ENCODE measurements around the gene FMN1.

The FMN1 gene

DNA sequence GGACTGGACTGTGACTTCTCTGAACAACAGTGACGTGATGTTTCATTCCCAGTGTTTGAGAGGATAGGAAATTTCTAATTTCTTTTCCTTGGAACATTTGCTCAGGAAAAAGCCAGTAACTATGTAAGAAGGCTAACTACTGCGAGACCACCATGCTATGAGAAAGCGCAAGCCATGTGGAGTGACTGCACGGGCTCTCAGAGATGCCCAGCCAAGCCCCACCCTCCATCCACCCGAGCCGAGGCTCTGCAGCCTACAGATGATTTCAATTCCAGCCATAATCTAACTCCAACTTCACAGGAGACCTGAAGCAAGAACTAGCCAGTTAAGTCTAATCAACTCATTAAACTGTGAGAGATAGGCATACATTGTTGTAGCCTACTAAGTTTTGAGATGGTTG lies 352.4 kb downstream of the FMN1 start:
- Histone ChIP-seq H3K27ac (no peak overlapping the region), H3K79me2 (ENCODE audit: insufficient read depth, low read depth) (no peaks in the 10 kb centered on the region), H3K4me1 (ENCODE audit: low read depth, poor library complexity, severe bottlenecking) (peaks cover 6% of the 10 kb centered on the region), H3K9ac (no peak overlapping the region), H3K4me3 (IDR thresholded peaks at IDR 0.05; ENCODE audit: insufficient read depth, low read depth, low read length) (no peak overlapping the region), H2AFZ (ENCODE audit: low read depth) (no peak overlapping the region), H3K36me3 (ENCODE audit: insufficient read depth) (no peaks in the 10 kb centered on the region), H3K4me2 (no peak overlapping the region), H4K20me1 (ENCODE audit: insufficient read depth) (no peaks in the 10 kb centered on the region), H3K27me3 (ENCODE audit: insufficient read depth, low read depth) (no peaks in the 10 kb centered on the region)
- TF ChIP-seq, protein P1, sequence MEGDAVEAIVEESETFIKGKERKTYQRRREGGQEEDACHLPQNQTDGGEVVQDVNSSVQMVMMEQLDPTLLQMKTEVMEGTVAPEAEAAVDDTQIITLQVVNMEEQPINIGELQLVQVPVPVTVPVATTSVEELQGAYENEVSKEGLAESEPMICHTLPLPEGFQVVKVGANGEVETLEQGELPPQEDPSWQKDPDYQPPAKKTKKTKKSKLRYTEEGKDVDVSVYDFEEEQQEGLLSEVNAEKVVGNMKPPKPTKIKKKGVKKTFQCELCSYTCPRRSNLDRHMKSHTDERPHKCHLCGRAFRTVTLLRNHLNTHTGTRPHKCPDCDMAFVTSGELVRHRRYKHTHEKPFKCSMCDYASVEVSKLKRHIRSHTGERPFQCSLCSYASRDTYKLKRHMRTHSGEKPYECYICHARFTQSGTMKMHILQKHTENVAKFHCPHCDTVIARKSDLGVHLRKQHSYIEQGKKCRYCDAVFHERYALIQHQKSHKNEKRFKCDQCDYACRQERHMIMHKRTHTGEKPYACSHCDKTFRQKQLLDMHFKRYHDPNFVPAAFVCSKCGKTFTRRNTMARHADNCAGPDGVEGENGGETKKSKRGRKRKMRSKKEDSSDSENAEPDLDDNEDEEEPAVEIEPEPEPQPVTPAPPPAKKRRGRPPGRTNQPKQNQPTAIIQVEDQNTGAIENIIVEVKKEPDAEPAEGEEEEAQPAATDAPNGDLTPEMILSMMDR (conservative IDR thresholded peaks at IDR 0.05; ENCODE audit: low read depth, low read length), result no peak

DNA sequence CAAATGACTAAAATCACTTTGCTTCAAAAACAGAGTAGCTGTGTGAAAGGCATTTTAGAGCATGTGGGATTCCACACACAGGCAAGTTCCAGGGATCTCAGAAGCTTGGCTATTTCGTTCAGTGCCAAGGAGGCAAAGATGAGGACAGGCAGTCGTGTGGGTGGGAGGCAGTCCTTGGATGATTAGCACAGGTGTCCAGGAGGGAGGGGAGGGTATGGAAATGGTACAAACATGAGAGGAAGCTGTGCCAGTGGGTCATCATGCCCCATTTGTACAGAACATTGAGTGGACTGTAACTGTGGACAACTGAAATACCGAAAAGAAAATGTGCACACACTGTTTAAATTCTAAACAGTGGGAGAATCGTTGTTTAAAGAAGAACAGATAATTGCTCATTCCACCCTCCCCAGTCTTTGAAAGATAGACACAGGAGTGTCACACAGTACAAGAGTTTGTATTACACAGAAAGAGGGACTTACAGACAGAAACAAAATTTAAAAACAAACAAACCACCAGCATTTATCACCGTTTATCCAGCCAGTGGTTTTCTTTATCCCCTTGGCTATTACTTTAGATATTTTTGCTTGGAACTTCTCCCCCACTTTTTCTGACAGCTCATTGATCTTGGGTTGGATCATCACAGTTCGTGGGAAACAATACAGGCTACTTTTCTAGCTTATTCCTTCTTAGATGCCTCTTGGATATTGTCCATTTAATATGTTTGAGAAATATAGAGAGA lies 353.8 kb downstream of the FMN1 start:
- no peak overlapping the region for H3K9ac ChIP-seq
- H3K4me3 ChIP-seq (IDR thresholded peaks at IDR 0.05; ENCODE audit: insufficient read depth, low read depth, low read length), result no peak overlapping the region
- TF ChIP-seq, protein P1 (conservative IDR thresholded peaks at IDR 0.05; ENCODE audit: low read depth, low read length), result no peak
- H4K20me1 ChIP-seq (ENCODE audit: insufficient read depth), result no peaks in the 10 kb centered on the region
- H3K27me3 ChIP-seq (ENCODE audit: insufficient read depth, low read depth), result no peaks in the 10 kb centered on the region
- no peak overlapping the region for H3K4me2 ChIP-seq
- H3K36me3 ChIP-seq (ENCODE audit: insufficient read depth), result no peaks in the 10 kb centered on the region
- H3K27ac ChIP-seq, result no peak overlapping the region
- H3K4me1 ChIP-seq (ENCODE audit: low read depth, poor library complexity, severe bottlenecking), result peaks cover 6% of the 10 kb centered on the region
- H3K79me2 ChIP-seq (ENCODE audit: insufficient read depth, low read depth), result no peaks in the 10 kb centered on the region
- H2AFZ ChIP-seq (ENCODE audit: low read depth), result no peak overlapping the region

- Histone ChIP-seq H2AFZ (ENCODE audit: low read depth) (no peak overlapping the region), H3K79me2 (ENCODE audit: insufficient read depth, low read depth) (no peaks in the 10 kb centered on the region), H4K20me1 (ENCODE audit: insufficient read depth) (no peaks in the 10 kb centered on the region), H3K27me3 (ENCODE audit: insufficient read depth, low read depth) (no peaks in the 10 kb centered on the region), H3K4me1 (ENCODE audit: low read depth, poor library complexity, severe bottlenecking) (peaks cover 13% of the 10 kb centered on the region), H3K36me3 (ENCODE audit: insufficient read depth) (no peaks in the 10 kb centered on the region), H3K4me2 (no peak overlapping the region), H3K9ac (no peak overlapping the region), H3K4me3 (IDR thresholded peaks at IDR 0.05; ENCODE audit: insufficient read depth, low read depth, low read length) (no peak overlapping the region), H3K27ac (no peak overlapping the region)
- TF ChIP-seq, protein P1 (conservative IDR thresholded peaks at IDR 0.05; ENCODE audit: low read depth, low read length), result no peak
Observed at GRCh38 chr15:32838820-32839219, 355.7 kb downstream of the FMN1 start.

DNA sequence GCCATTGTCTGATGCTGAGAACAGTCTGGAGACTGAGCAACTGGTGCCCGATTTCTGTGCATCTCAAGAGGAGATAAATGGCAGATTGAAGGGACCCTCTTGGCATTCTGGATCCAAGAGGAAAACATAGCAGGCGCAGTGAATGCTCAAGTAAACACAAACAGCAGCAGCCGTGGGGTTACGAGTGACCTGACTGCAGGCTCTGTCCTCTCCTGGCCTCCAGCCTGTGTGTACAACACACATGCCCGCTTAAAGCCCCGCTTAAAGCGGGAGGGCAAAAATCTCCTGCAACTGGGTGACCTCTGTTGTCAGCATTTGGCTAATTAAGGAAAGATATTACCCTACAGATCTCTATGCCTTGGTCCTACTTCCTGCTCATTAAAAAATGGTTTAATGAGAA lies 356.2 kb downstream of the FMN1 start:
- Histone ChIP-seq H2AFZ (ENCODE audit: low read depth) (no peak overlapping the region), H3K4me1 (ENCODE audit: low read depth, poor library complexity, severe bottlenecking) (peaks cover 13% of the 10 kb centered on the region), H3K4me3 (IDR thresholded peaks at IDR 0.05; ENCODE audit: insufficient read depth, low read depth, low read length) (no peak overlapping the region), H4K20me1 (ENCODE audit: insufficient read depth) (no peaks in the 10 kb centered on the region), H3K9ac (no peak overlapping the region), H3K79me2 (ENCODE audit: insufficient read depth, low read depth) (no peaks in the 10 kb centered on the region), H3K27ac (no peak overlapping the region), H3K4me2 (no peak overlapping the region), H3K27me3 (ENCODE audit: insufficient read depth, low read depth) (no peaks in the 10 kb centered on the region), H3K36me3 (ENCODE audit: insufficient read depth) (no peaks in the 10 kb centered on the region)
- TF ChIP-seq, protein P1 (conservative IDR thresholded peaks at IDR 0.05; ENCODE audit: low read depth, low read length), result no peak
